ENCODE measurements around the gene NREP. TPM values are rescaled to one million over a fixed set of nuclear protein-coding genes. Genes with fewer than 3 reads are reported as not detected.

The NREP gene
- total and polyA plus RNA-seq, 7 donors: 4.7 to 15.1 (median 5.5) TPM

- 65 to 96% (median 82%) methylated on average over 3 of the region's 3 CpGs for WGBS, 3 donors
- Histone ChIP-seq H3K4me3 (no peak overlapping the region), H3K27me3 (ENCODE audit: insufficient read depth in 3 of 3, low read length in 2 of 3) (no peaks in the 10 kb centered on the region), H3K4me1 (no peaks in the 10 kb centered on the region), H3K36me3 (ENCODE audit: insufficient read depth in 1 of 2, low read depth in 1 of 2) (no peaks in the 10 kb centered on the region), H3K27ac (no peak overlapping the region), H3K9me3 (no peaks in the 10 kb centered on the region)
- DNase-seq: no peak
- TF ChIP-seq CTCF (IDR thresholded peaks at IDR 0.05): no peak
- intact Hi-C loops (cut with DNase I): no loop called here
- ATAC-seq: no peak
These were observed 43.4 kb upstream of the NREP start for GRCh38 chr5:111800351-111800750.

GRCh38 chr5:111795142-111795541 lies 38.1 kb upstream of the NREP start:
- Histone ChIP-seq H3K27me3 (ENCODE audit: insufficient read depth in 3 of 3, low read length in 2 of 3) (no peaks in the 10 kb centered on the region), H3K36me3 (ENCODE audit: insufficient read depth in 1 of 2, low read depth in 1 of 2) (no peaks in the 10 kb centered on the region), H3K4me1 (no peaks in the 10 kb centered on the region), H3K9me3 (no peaks in the 10 kb centered on the region), H3K4me3 (no peak overlapping the region), H3K27ac (no peak overlapping the region)
- no peak for DNase-seq
- intact Hi-C loops (cut with DNase I): no loop called here
- ATAC-seq: no peak
- no peak for TF ChIP-seq CTCF (IDR thresholded peaks at IDR 0.05)
- WGBS, 3 donors: 93 to 97% (median 97%) methylated on average over 1 of the region's 1 CpG

GRCh38 chr5:111792471-111793058 lies 35.6 kb upstream of the NREP start:
- Histone ChIP-seq H3K27me3 (ENCODE audit: insufficient read depth in 3 of 3, low read length in 2 of 3) (no peaks in the 10 kb centered on the region), H3K4me1 (no peaks in the 10 kb centered on the region), H3K9me3 (no peaks in the 10 kb centered on the region), H3K4me3 (no peak overlapping the region), H3K36me3 (ENCODE audit: insufficient read depth in 1 of 2, low read depth in 1 of 2) (no peaks in the 10 kb centered on the region), H3K27ac (no peak overlapping the region)
- no peak for ATAC-seq
- 45 to 58% (median 45%) methylated on average over 4 of the region's 4 CpGs for WGBS, 3 donors
- intact Hi-C loops (cut with DNase I): no loop called here
- no peak for TF ChIP-seq CTCF (IDR thresholded peaks at IDR 0.05)
- DNase-seq: no peak

GRCh38 chr5:111790295-111790694 lies 33.3 kb upstream of the NREP start:
- intact Hi-C loops (cut with DNase I): no loop called here
- Histone ChIP-seq H3K36me3 (ENCODE audit: insufficient read depth in 1 of 2, low read depth in 1 of 2) (no peaks in the 10 kb centered on the region), H3K9me3 (no peaks in the 10 kb centered on the region), H3K4me3 (no peak overlapping the region), H3K4me1 (no peaks in the 10 kb centered on the region), H3K27me3 (ENCODE audit: insufficient read depth in 3 of 3, low read length in 2 of 3) (no peaks in the 10 kb centered on the region), H3K27ac (no peak overlapping the region)
- WGBS, 3 donors: 96 to 100% (median 98%) methylated on average over 1 of the region's 1 CpG
- TF ChIP-seq CTCF (IDR thresholded peaks at IDR 0.05): no peak
- no peak for ATAC-seq
- no peak for DNase-seq

- no peak overlapping the region for H3K27ac ChIP-seq
- intact Hi-C loops (cut with DNase I): no loop called here
- H3K9me3 ChIP-seq: no peaks in the 10 kb centered on the region
- H3K27me3 ChIP-seq (ENCODE audit: insufficient read depth in 3 of 3, low read length in 2 of 3): no peaks in the 10 kb centered on the region
- no peak overlapping the region for H3K4me3 ChIP-seq
- ATAC-seq (no peak), DNase-seq (no peak)
- no peaks in the 10 kb centered on the region for H3K4me1 ChIP-seq
- H3K36me3 ChIP-seq (ENCODE audit: insufficient read depth in 1 of 2, low read depth in 1 of 2): no peaks in the 10 kb centered on the region
- TF ChIP-seq CTCF (IDR thresholded peaks at IDR 0.05): no peak
These were observed 30.0 kb upstream of the NREP start for GRCh38 chr5:111787006-111787405.
